SK-N-MC (cell line): ENCODE data around the gene DEFB125.

Source experiments
- DNase-seq: peaks from one replicate; pipeline ENCODE4 v3.0.0-alpha.2; 2011; ENCODE audit warnings: low read depth, low spot score
- H3K27ac ChIP-seq: fragments of 200-600 bp; sonication (generic); 2 replicates; pipeline ENCODE4 v1.5.1; 2016; ENCODE audit warnings: mixed run types
- H3K36me3 ChIP-seq: fragments of 200-600 bp; sonication (generic); 2 replicates; pipeline ENCODE4 v1.6.1; 2017; ENCODE audit warnings: antibody characterized with exemption, low read length, mixed read lengths; ENCODE audit not compliant: insufficient read depth
- H3K4me3 ChIP-seq: fragments of 200-600 bp; sonication (generic); 2 replicates; pipeline ENCODE4 v1.5.1; 2016
- H3K9ac ChIP-seq: fragments of 200-600 bp; sonication (generic); 2 replicates; pipeline ENCODE4 v1.8.0; 2017; ENCODE audit warnings: mixed run types, mixed read lengths; ENCODE audit not compliant: insufficient read length
- H3K9me3 ChIP-seq: fragments of 200-600 bp; sonication (generic); 2 replicates; pipeline ENCODE4 v1.6.1; 2017; ENCODE audit warnings: low read depth, mild to moderate bottlenecking, antibody characterized with exemption, low read length, moderate library complexity, mixed read lengths
- EZH2 ChIP-seq: fragments of 200-600 bp; sonication (generic); IDR thresholded peaks from one replicate; pipeline ENCODE4 v1.6.1; 2017; ENCODE audit warnings: antibody characterized with exemption
- FOXP2 ChIP-seq: optimal IDR thresholded peaks from 2 replicates; pipeline ENCODE3; 2011; ENCODE audit warnings: mild to moderate bottlenecking, moderate library complexity; ENCODE audit not compliant: insufficient read depth; ENCODE audit errors: extremely low read length, control extremely low read depth
- POLR2AphosphoS5 ChIP-seq: IDR thresholded peaks from 2 replicates; pipeline ENCODE4 v1.6.1; 2012; ENCODE audit warnings: mild to moderate bottlenecking, low read depth, low read length, borderline replicate concordance

The DEFB125 gene, protein sequence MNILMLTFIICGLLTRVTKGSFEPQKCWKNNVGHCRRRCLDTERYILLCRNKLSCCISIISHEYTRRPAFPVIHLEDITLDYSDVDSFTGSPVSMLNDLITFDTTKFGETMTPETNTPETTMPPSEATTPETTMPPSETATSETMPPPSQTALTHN

DNA sequence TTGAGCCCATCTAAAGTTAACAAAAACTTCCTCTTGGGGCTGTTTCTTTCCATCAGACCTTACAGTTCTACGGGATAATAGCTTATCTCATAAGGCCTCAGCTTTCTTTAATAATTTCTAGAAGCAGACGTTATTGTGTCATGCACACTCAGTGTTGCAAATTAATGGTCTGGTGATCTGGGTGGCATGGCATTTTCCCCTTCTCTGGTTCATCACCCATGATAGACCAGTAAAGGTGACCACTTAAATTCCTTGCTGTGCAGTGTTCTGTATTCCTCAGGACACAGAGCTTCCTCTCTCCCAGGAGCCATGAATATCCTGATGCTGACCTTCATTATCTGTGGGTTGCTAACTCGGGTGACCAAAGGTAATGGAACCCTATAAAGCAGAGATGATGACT is at the start of gene DEFB125:
TSS of gene DEFB125 (plus strand) at position 272 of the 400 bp plus-strand sequence. CDS start at position 310, 38 bp downstream.
- DNase-seq: no peak
- no peak within 1 kb of the TSS for H3K9ac ChIP-seq
- H3K36me3 ChIP-seq: no peaks in the 10 kb centered on the region
- TF ChIP-seq EZH2: no peak
- no peak for TF ChIP-seq FOXP2
- no peak for TF ChIP-seq POLR2AphosphoS5
- H3K4me3 ChIP-seq: no peak within 1 kb of the TSS
- H3K27ac ChIP-seq: no peak within 1 kb of the TSS
- no peaks in the 10 kb centered on the region for H3K9me3 ChIP-seq

DNA sequence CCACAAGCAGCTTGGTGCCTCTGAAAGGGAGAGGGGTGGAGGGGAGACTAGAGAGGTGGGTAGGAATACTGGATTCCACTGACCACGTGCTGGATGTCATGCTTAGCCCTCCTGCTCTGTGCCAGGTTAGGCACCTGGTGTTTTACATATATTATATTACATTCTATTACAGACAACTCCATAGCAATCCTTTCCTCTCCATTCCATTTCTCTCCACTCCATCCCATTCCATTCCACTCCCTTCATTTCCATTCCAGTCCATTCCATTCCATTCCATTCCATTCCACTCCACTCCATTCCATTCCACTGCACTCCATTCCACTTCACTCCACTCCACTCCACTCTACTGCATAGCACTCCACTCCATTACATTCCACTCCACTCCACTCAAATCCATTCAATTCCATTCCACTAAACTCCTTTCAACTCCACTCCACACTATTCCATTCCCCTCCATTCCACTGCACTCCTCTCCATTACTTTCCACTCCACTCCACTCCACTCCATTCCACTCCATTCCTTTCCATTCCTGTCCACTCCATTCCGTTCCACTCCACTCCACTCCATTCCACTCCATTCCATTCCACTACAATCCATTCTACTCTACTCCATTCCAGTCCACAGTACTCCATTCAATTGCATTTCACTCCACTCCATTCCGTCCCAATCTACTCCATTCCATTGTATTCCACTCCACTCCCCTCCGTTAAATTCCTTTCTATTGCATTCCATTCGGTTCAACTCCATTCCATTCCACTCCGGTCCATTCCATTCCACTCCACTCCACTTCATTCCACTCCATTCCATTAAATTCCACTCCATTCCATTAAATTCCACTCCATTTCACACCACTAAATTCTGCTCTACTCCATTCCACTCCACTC is 27.2 kb upstream of the DEFB125 start:
- DNase-seq: no peak
- Histone ChIP-seq H3K9me3 (no peaks in the 10 kb centered on the region), H3K36me3 (no peaks in the 10 kb centered on the region), H3K9ac (no peak overlapping the region), H3K4me3 (no peak overlapping the region), H3K27ac (no peak overlapping the region)
- TF ChIP-seq FOXP2: no peak
- TF ChIP-seq EZH2: no peak
- TF ChIP-seq POLR2AphosphoS5: no peak

DNA sequence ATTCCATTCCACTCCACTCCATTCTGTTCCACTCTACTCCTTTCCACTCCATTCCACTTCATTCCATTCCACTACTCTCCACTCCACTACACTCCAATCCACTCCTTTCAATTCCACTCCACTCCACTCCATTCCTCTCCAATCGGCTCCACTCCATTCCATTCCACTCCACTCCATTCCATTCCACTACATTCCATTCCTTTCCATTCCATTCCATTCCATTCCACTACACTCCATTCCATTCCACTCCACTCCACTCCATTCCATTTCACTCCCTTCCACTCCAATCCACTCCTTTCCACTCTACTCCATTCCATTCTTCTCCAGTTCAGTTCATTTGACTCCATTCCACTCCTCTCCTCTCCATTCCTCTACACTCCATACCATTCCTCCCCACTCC is 26.2 kb upstream of the DEFB125 start:
- DNase-seq: no peak
- no peak overlapping the region for H3K9ac ChIP-seq
- H3K27ac ChIP-seq: no peak overlapping the region
- H3K36me3 ChIP-seq: no peaks in the 10 kb centered on the region
- no peaks in the 10 kb centered on the region for H3K9me3 ChIP-seq
- no peak for TF ChIP-seq EZH2
- H3K4me3 ChIP-seq: no peak overlapping the region

DNA sequence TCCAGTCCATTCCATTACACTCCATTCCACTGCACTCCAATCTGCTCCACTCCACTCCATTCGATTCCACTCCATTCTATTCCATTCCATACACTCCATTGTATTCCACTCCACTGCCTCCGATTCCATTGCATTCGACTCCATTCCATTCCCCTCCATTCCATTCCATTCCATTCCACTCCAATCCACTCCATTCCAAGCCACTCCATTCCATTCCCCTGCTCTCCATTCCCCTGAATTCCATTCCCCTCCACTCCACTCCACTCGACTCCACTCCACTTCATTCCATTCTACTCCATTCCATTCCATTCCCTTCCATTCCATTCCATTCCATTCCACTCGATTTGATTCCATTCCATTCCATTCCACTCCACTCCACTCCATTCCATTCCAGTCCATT is 25.7 kb upstream of the DEFB125 start:
- H3K36me3 ChIP-seq: no peaks in the 10 kb centered on the region
- no peak overlapping the region for H3K4me3 ChIP-seq
- no peak overlapping the region for H3K27ac ChIP-seq
- no peaks in the 10 kb centered on the region for H3K9me3 ChIP-seq
- no peak overlapping the region for H3K9ac ChIP-seq
- no peak for TF ChIP-seq EZH2
- no peak for TF ChIP-seq POLR2AphosphoS5
- no peak for DNase-seq

DNA sequence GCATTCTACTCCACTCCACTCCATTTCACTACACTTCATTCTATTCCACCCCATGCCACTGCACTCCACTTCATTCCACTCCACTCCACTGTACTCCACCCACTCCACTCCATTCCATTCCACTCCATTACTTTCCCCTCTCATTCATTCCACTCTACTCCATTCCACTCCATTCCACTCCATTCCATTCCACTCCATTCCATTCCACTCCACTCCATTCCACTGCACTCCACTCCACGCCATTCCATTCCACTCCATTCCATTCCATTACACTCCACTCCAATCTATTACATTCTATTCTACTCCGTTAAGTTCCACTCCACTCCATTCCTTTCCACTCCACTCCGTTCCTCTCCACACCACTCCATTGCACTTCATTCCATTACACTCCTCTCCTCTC is 25.0 kb upstream of the DEFB125 start:
- TF ChIP-seq FOXP2 (no peak), POLR2AphosphoS5 (no peak), EZH2 (no peak)
- no peak overlapping the region for H3K4me3 ChIP-seq
- no peak for DNase-seq

DNA sequence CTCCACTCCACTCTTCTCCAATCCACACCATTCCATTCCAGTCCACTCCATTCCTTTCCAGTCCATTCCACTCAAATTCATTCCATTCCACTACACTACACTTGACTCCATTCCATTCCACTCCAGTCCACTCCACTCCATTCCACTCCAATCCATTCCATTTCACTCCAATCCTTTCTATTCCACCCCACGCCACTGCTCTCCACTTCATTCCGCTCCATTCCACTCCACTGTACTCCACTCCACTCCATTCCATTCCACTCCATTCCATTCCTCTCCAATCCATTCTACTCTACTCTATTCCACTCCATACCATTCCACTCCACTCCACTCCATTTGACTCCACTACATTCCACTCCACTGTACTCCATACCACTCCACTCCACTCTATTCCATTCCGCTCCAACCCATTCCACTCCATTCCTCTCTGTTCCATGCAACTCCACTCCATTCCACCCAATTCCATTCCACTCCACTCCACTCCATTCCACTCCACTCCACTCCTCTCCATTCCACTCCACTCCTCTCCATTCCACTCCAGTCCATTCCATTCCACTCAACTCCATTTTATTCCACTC is 23.4 kb upstream of the DEFB125 start:
- H3K36me3 ChIP-seq: no peaks in the 10 kb centered on the region
- no peak for DNase-seq
- H3K27ac ChIP-seq: no peak overlapping the region
- no peaks in the 10 kb centered on the region for H3K9me3 ChIP-seq
- no peak overlapping the region for H3K4me3 ChIP-seq
- TF ChIP-seq POLR2AphosphoS5 (no peak), EZH2 (no peak), FOXP2 (no peak)
- no peak overlapping the region for H3K9ac ChIP-seq

More for the DNA sequence above, 25.0 kb upstream of the DEFB125 start:
- Histone ChIP-seq H3K36me3 (no peaks in the 10 kb centered on the region), H3K9ac (no peak overlapping the region), H3K27ac (no peak overlapping the region), H3K9me3 (no peaks in the 10 kb centered on the region)

DNA sequence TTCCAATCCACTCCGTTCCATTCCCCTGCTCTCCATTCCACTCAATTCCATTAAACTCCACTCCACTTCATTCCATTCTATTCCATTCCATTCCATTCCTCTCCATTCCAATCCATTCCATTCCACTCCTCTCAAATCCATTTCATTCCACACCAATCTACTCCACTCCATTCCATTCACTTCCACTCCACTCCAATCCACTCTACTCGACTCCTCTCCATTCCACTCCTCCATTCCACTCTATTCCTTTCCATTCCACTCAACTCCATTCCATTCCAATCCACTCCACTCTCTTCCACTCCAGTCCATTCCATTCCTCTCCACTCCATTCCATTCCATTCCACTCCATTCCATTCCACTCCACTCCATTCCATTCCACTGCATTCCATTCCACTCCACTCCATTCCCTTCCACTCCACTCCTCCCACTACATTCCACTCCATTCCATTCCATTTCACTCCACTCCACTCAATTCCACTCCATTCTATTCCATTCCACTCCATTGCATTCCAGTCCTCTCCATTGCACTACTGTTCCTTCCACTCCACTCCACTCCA is 22.6 kb upstream of the DEFB125 start:
- DNase-seq: no peak

DNA sequence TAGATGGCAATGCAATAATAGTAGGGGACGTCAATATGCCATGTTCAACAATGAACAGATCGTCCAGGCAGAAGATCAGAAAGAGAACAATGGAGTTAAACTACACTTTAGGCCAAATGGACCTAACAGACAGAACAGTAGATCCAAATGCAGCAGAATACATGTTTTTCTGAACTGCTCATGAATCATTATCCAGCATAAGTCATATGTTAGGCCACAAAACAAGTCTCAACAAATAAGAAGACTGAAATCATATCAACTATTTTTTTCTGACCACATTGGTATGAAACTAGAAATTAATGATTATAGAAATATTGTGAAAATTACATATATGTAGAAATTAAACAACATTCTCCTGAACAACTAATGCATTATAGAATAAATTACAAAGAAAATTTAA is 10.2 kb upstream of the DEFB125 start:
- Histone ChIP-seq H3K27ac (no peak overlapping the region), H3K9me3 (no peaks in the 10 kb centered on the region), H3K9ac (no peak overlapping the region), H3K36me3 (no peaks in the 10 kb centered on the region), H3K4me3 (no peak overlapping the region)
- DNase-seq: no peak
- TF ChIP-seq EZH2 (no peak), POLR2AphosphoS5 (no peak), FOXP2 (no peak)

More for the DNA sequence above, 22.6 kb upstream of the DEFB125 start:
- Histone ChIP-seq H3K9ac (no peak overlapping the region), H3K27ac (no peak overlapping the region), H3K36me3 (no peaks in the 10 kb centered on the region), H3K9me3 (no peaks in the 10 kb centered on the region), H3K4me3 (no peak overlapping the region)
- no peak for TF ChIP-seq FOXP2
- no peak for TF ChIP-seq EZH2
- TF ChIP-seq POLR2AphosphoS5: no peak
